ENCODE data around the gene MBP. TPM values are rescaled to one million over a fixed set of nuclear protein-coding genes. Genes with fewer than 3 reads are reported as not detected.

MBP gene
- total and polyA plus RNA-seq, 2 of the 4 experiments (the other 2 are of a cell fraction), result 0.72 to 0.90 TPM

DNA sequence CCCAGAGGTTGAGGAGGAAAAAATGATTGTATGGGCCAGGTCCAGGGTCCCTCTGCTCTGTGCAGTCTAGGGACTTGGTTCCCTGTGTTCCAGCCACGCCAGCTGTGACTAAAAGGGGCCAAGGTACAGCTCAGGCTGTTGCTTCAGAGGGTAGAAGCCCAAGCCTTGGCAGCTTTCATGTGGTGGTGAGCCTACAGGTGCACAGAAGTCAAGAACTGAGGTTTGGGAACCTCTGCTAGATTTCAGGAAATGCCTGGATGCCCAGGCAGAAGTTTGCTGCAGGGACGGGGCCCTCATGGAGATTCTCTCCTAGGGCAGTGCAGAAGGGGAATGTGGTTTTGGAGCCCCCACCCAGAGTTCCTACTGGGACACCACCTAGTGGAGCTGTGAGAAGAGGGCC is 10.6 kb upstream of the MBP start:
- ChIA-PET CTCF (no interaction called here), POLR2A (ENCODE audit: unreplicated experiment) (no interaction called here)
- H2AK9ac ChIP-seq (replicated peaks; ENCODE audit: low read depth, low read length, poor library complexity), result no peak overlapping the region
- no CpG with 5 or more reads among the region's 2 CpGs for WGBS, 2 experiments (ENCODE audit: extremely low coverage in 2 of 2, insufficient read length in 1 of 2)
- H3K9me1 ChIP-seq (ENCODE audit: insufficient read depth, low read length), result no peaks in the 10 kb centered on the region
- no peak overlapping the region for H3K27ac ChIP-seq (ENCODE audit: insufficient read depth, low read length)
- no peak for ATAC-seq (ENCODE audit: low read depth)
- H3K9me3 ChIP-seq (ENCODE audit: control insufficient read depth, insufficient read depth, low read length), result peaks cover 7% of the 10 kb centered on the region; the same call in 1 of the 2 replicates
- no TSS peak for BruUV-seq (replicated peaks)
- no peak overlapping the region for H2BK120ac ChIP-seq (ENCODE audit: low read depth, low read length)
- no peaks in the 10 kb centered on the region for H4K20me1 ChIP-seq (ENCODE audit: insufficient read depth, low read length)
- no peak overlapping the region for H4K91ac ChIP-seq (ENCODE audit: insufficient read depth, low read depth, low read length)
- no peaks in the 10 kb centered on the region for H3K27me3 ChIP-seq (ENCODE audit: control insufficient read depth, insufficient read depth, low read length)
- H3K4me2 ChIP-seq (ENCODE audit: low read depth, low read length), result no peak overlapping the region
- no peak overlapping the region for H3K23ac ChIP-seq (ENCODE audit: low read depth, low read length)
- H2AK5ac ChIP-seq (ENCODE audit: low read depth, low read length), result no peak overlapping the region
- H2BK5ac ChIP-seq (ENCODE audit: low read depth, low read length, poor library complexity, severe bottlenecking), result no peak overlapping the region
- no peak for TF ChIP-seq RAD21 (IDR thresholded peaks at IDR 0.05; ENCODE audit: low read length)
- no peak for TF ChIP-seq MAFK (IDR thresholded peaks at IDR 0.05; ENCODE audit: low read depth, low read length)
- TF ChIP-seq, protein P1, sequence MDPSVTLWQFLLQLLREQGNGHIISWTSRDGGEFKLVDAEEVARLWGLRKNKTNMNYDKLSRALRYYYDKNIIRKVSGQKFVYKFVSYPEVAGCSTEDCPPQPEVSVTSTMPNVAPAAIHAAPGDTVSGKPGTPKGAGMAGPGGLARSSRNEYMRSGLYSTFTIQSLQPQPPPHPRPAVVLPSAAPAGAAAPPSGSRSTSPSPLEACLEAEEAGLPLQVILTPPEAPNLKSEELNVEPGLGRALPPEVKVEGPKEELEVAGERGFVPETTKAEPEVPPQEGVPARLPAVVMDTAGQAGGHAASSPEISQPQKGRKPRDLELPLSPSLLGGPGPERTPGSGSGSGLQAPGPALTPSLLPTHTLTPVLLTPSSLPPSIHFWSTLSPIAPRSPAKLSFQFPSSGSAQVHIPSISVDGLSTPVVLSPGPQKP (IDR thresholded peaks at IDR 0.05; ENCODE audit: borderline replicate concordance, low read depth, low read length), result no peak
- no peak for TF ChIP-seq RFX5 (IDR thresholded peaks at IDR 0.05; ENCODE audit: low read depth, low read length)
- no peak for TF ChIP-seq MAZ (IDR thresholded peaks at IDR 0.05; ENCODE audit: borderline replicate concordance, low read depth, low read length)
- TF ChIP-seq CTCF (conservative IDR thresholded peaks at IDR 0.05; ENCODE audit: low read depth, low read length), result no peak
- no peak for TF ChIP-seq MXI1 (IDR thresholded peaks at IDR 0.05; ENCODE audit: borderline replicate concordance, low read depth, low read length)
- TF ChIP-seq CHD1 (IDR thresholded peaks at IDR 0.05; ENCODE audit: low read depth, low read length), result no peak
- TF ChIP-seq SMC3 (IDR thresholded peaks at IDR 0.05; ENCODE audit: low read depth, low read length), result no peak
- DNase-seq, result no peak
- H2AFZ ChIP-seq (replicated peaks; ENCODE audit: low read length, poor library complexity), result no peak overlapping the region
- H3K4me1 ChIP-seq (ENCODE audit: control insufficient read depth, insufficient read depth, low read length), result peaks cover 1% of the 10 kb centered on the region
- no peak overlapping the region for H3K14ac ChIP-seq (replicated peaks; ENCODE audit: low read depth, low read length)
- H3K79me1 ChIP-seq (ENCODE audit: low read depth in 1 of 2, low read length in 2 of 2), result no peaks in the 10 kb centered on the region
- intact Hi-C loops (cut with micrococcal nuclease), result no loop called here
- no peak overlapping the region for H3K4ac ChIP-seq (ENCODE audit: low read depth, low read length)
- H4K5ac ChIP-seq (ENCODE audit: low read depth, low read length), result no peak overlapping the region
- no peak overlapping the region for H3K4me3 ChIP-seq (ENCODE audit: insufficient read depth, low read depth, low read length)
- H4K8ac ChIP-seq (ENCODE audit: low read depth in 2 of 2, low read length in 2 of 2), result no peak overlapping the region
- no peak overlapping the region for H3K56ac ChIP-seq (ENCODE audit: extremely low read depth, insufficient read depth, low read length)
- in situ Hi-C loops (cut with MboI; ENCODE audit: low sequenced_read_pairs), result no loop called here
- dilution Hi-C loops (cut with HindIII; ENCODE audit: low sequenced_read_pairs, unreplicated experiment), result no loop called here
- H3K36me3 ChIP-seq (ENCODE audit: control insufficient read depth, insufficient read depth, low read length), result no peaks in the 10 kb centered on the region
- H2BK20ac ChIP-seq (ENCODE audit: low read depth, low read length), result no peak overlapping the region
- H3K18ac ChIP-seq (ENCODE audit: low read depth, low read length), result no peak overlapping the region
- H2BK15ac ChIP-seq (ENCODE audit: low read depth, low read length), result no peak overlapping the region
- no peak overlapping the region for H3K9ac ChIP-seq (ENCODE audit: low read depth, low read length)

Data from IMR-90 (cell line).